ENCODE data around the gene USHBP1. TPM values are rescaled to one million over a fixed set of nuclear protein-coding genes. Genes with fewer than 3 reads are reported as not detected.

Gene USHBP1
- total and polyA plus RNA-seq, 10 of the 15 experiments (the other 5 are each of a cell fraction or from before 2014, with no cell fraction given): 0.05 to 0.96 (median 0.22) TPM; not detected in 2

DNA sequence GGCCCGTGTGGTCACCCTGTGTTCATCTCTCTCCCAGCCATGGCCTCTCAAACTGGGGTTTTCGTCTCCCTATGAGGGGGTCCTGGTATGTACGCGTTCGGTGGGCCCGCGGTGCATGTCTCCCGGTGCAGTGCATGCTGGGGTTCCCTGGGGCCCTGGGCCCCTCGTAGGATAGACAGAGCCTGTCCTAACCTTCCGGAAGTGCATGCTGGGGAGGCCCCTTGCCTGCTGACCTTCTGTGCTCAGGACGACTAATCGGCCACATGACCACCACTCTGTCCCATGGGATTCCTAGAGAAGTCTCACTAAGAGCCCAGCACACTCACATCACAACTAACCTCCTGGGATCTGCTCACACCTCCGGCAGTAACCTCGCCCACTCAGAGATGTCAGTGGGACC, 54.2 kb downstream of the USHBP1 start:
- Histone ChIP-seq H3K9ac (ENCODE audit: control insufficient read depth, insufficient read depth, low read length) (no peak overlapping the region), H3K27ac (ENCODE audit: control insufficient read depth, insufficient read depth) (no peak overlapping the region), H3K4me3 (no peak overlapping the region), H4K20me1 (ENCODE audit: control insufficient read depth, insufficient read depth) (no peaks in the 10 kb centered on the region), H3K4me1 (ENCODE audit: control insufficient read depth, insufficient read depth, low read length) (peaks cover 6% of the 10 kb centered on the region), H3K4me2 (ENCODE audit: control insufficient read depth, insufficient read depth) (no peak overlapping the region), H3K79me2 (ENCODE audit: control insufficient read depth, insufficient read depth, low read length) (no peaks in the 10 kb centered on the region; the same call in 1 of the 2 replicates), H2AFZ (ENCODE audit: control insufficient read depth, low read depth, low read length) (no peak overlapping the region), H3K9me3 (replicated peaks; ENCODE audit: control insufficient read depth, insufficient read depth, low read length) (no peaks in the 10 kb centered on the region), H3K27me3 (replicated peaks in 1 of 2; ENCODE audit: control insufficient read depth in 2 of 2, insufficient read depth in 2 of 2, low read length in 1 of 2) (no peaks in the 10 kb centered on the region), H3K36me3 (ENCODE audit: control insufficient read depth in 2 of 2, insufficient read depth in 2 of 2, low read length in 1 of 2) (peaks cover 7 to 39% of the 10 kb centered on the region in 2 experiments; a peak in 3 of 4 replicates)
- BruUV-seq (replicated peaks): no TSS peak
- DNase-seq (ENCODE audit: low read depth, low spot score): no peak
- in situ Hi-C loops (cut with MboI): no loop called here
- POLR2A ChIA-PET: no interaction called here
- CTCF ChIA-PET: no interaction called here
- RAD21 ChIA-PET (ENCODE audit: unreplicated experiment): no interaction called here
- intact Hi-C loops (cut with micrococcal nuclease; ENCODE audit: unreplicated experiment): no loop called here
- SMC1A ChIA-PET (ENCODE audit: uncharacterized antibody, unreplicated experiment): interaction anchor here (1.0 kb wide), 1 partner anchor 144 kb away, joined by 3 read pairs; no protein-coding TSS in a partner anchor
- FAIRE-seq: no peak
- no peak for ATAC-seq
- TF ChIP-seq TBL1XR1 (IDR thresholded peaks at IDR 0.05; ENCODE audit: low read depth, low read length): no peak
- TF ChIP-seq MEF2B (IDR thresholded peaks at IDR 0.05; ENCODE audit: partially characterized antibody, poor library complexity, severe bottlenecking): peak; percentile 19
- 39% methylated on average over 14 of the region's 14 CpGs for WGBS (ENCODE audit: insufficient coverage, insufficient replicate concordance, low lambda C conversion rate, missing lambda C conversion rate)

DNA sequence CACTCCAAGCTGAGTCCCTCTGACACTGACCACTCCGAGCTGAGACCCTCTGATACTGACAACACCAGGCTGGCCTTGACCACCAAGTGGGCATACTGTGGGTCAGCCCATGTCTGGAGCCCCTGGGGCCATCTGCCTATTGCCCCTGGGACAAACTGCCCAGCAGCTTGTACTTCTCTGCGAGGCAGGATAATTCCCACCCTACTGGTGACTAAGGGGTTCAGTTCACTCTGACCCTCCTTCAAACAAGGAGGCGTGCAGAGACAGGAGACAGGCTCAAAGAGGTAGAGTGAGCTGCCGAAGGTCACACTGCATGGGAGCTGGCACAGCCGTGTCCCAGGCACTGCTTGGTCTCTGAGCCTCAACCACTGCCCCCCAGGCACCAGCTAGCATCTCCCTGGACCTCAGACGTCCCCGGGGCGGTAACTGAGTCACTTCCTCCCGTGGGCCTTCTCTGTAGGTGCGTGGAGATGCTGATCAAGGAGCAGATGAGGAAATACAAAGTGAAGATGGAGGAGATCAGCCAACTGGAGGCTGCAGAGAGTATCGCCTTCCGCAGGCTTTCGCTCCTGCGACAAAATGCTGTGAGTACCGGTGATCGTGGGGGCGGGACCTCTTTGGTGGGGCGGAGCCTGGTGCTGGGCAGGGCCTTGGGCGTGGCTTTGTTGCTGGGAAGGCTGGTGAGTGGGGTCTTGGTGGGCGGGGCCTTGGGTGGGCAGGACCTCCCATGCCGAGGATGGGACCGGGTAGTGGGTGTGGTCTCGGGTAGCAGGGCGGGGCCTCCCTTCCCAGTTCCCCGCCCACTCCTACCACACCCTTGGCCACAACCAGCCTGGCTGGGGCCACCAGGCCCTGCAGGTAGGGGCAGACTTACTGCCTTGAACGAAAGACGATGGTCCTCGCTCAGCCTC, 55.2 kb downstream of the USHBP1 start:
- POLR2A ChIA-PET: no interaction called here
- no peak overlapping the region for H3K9ac ChIP-seq (ENCODE audit: control insufficient read depth, insufficient read depth, low read length)
- SMC1A ChIA-PET (ENCODE audit: uncharacterized antibody, unreplicated experiment): no interaction called here
- intact Hi-C loops (cut with micrococcal nuclease; ENCODE audit: unreplicated experiment) (no loop called here), in situ Hi-C loops (cut with MboI) (no loop called here)
- no peaks in the 10 kb centered on the region for H4K20me1 ChIP-seq (ENCODE audit: control insufficient read depth, insufficient read depth)
- H3K36me3 ChIP-seq (ENCODE audit: control insufficient read depth in 2 of 2, insufficient read depth in 2 of 2, low read length in 1 of 2): peaks cover 7 to 40% of the 10 kb centered on the region in 2 experiments; a peak in 3 of 4 replicates
- RAD21 ChIA-PET (ENCODE audit: unreplicated experiment): no interaction called here
- 58% methylated on average over 24 of the region's 28 CpGs for WGBS (ENCODE audit: insufficient coverage, insufficient replicate concordance, low lambda C conversion rate, missing lambda C conversion rate)
- H3K27ac ChIP-seq (ENCODE audit: control insufficient read depth, insufficient read depth): no peak overlapping the region
- peaks cover 2% of the 10 kb centered on the region for H3K4me1 ChIP-seq (ENCODE audit: control insufficient read depth, insufficient read depth, low read length)
- no peak overlapping the region for H3K4me3 ChIP-seq
- no peak overlapping the region for H2AFZ ChIP-seq (ENCODE audit: control insufficient read depth, low read depth, low read length)
- H3K4me2 ChIP-seq (ENCODE audit: control insufficient read depth, insufficient read depth): no peak overlapping the region
- no TSS peak for BruUV-seq (replicated peaks)
- FAIRE-seq (no peak), DNase-seq (ENCODE audit: low read depth, low spot score) (no peak), ATAC-seq (peak; percentile 80)
- H3K9me3 ChIP-seq (replicated peaks; ENCODE audit: control insufficient read depth, insufficient read depth, low read length): no peaks in the 10 kb centered on the region
- no peaks in the 10 kb centered on the region for H3K27me3 ChIP-seq (replicated peaks in 1 of 2; ENCODE audit: control insufficient read depth in 2 of 2, insufficient read depth in 2 of 2, low read length in 1 of 2)
- CTCF ChIA-PET: no interaction called here
- no peaks in the 10 kb centered on the region; the same call in 1 of the 2 replicates for H3K79me2 ChIP-seq (ENCODE audit: control insufficient read depth, insufficient read depth, low read length)
- TF ChIP-seq, protein P1, sequence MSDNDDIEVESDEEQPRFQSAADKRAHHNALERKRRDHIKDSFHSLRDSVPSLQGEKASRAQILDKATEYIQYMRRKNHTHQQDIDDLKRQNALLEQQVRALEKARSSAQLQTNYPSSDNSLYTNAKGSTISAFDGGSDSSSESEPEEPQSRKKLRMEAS (IDR thresholded peaks at IDR 0.05; ENCODE audit: low read depth, low read length): no peak
- TF ChIP-seq FOXM1 (IDR thresholded peaks at IDR 0.05; ENCODE audit: low read depth, low read length): no peak
- peak; percentile 49; the same call in 1 of the 2 replicates for TF ChIP-seq POLR2A (IDR thresholded peaks at IDR 0.05; ENCODE audit: low read depth, low read length)
- TF ChIP-seq, protein P2, sequence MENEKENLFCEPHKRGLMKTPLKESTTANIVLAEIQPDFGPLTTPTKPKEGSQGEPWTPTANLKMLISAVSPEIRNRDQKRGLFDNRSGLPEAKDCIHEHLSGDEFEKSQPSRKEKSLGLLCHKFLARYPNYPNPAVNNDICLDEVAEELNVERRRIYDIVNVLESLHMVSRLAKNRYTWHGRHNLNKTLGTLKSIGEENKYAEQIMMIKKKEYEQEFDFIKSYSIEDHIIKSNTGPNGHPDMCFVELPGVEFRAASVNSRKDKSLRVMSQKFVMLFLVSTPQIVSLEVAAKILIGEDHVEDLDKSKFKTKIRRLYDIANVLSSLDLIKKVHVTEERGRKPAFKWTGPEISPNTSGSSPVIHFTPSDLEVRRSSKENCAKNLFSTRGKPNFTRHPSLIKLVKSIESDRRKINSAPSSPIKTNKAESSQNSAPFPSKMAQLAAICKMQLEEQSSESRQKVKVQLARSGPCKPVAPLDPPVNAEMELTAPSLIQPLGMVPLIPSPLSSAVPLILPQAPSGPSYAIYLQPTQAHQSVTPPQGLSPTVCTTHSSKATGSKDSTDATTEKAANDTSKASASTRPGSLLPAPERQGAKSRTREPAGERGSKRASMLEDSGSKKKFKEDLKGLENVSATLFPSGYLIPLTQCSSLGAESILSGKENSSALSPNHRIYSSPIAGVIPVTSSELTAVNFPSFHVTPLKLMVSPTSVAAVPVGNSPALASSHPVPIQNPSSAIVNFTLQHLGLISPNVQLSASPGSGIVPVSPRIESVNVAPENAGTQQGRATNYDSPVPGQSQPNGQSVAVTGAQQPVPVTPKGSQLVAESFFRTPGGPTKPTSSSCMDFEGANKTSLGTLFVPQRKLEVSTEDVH (IDR thresholded peaks at IDR 0.05; ENCODE audit: low read depth, partially characterized antibody): no peak
- TF ChIP-seq HDGF (IDR thresholded peaks at IDR 0.05): peak; percentile 83; the same call in 1 of the 2 replicates
- TF ChIP-seq CBX3 (IDR thresholded peaks at IDR 0.05; ENCODE audit: borderline replicate concordance, low read depth): no peak
- TF ChIP-seq, protein P3, sequence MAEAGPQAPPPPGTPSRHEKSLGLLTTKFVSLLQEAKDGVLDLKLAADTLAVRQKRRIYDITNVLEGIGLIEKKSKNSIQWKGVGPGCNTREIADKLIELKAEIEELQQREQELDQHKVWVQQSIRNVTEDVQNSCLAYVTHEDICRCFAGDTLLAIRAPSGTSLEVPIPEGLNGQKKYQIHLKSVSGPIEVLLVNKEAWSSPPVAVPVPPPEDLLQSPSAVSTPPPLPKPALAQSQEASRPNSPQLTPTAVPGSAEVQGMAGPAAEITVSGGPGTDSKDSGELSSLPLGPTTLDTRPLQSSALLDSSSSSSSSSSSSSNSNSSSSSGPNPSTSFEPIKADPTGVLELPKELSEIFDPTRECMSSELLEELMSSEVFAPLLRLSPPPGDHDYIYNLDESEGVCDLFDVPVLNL (IDR thresholded peaks at IDR 0.05; ENCODE audit: low read depth, low read length): no peak
- no peak for TF ChIP-seq WRNIP1 (IDR thresholded peaks at IDR 0.05; ENCODE audit: borderline replicate concordance, low read depth, low read length)
- no peak for TF ChIP-seq CHD4 (IDR thresholded peaks at IDR 0.05)
- TF ChIP-seq RUNX3 (IDR thresholded peaks at IDR 0.05; ENCODE audit: low read length): 0 out of 2 replicates have a peak, but pooled peaks have one; percentile 3
- TF ChIP-seq CREB1 (IDR thresholded peaks at IDR 0.05; ENCODE audit: low read depth): no peak

Data from GM12878 (cell line).